Stimulated activated CD4-positive, alpha-beta T cell treated with anti-CD3 and anti-CD28 coated beads, Interleukin-1b, Interleukin-23, amount 100 ng/mL, for 24 hours (primary cell): ENCODE measurements around the gene SCG2.

ENCODE experiments used
- DNase-seq, 4 experiments: peaks; one replicate each; pipeline ENCODE4 v3.0.0-alpha.2; 2020; ENCODE audit warnings: low read depth in 4 of 4, low spot score in 1 of 4

SCG2 gene

GRCh38 chr2:223582001-223582400 lies 20.2 kb downstream of the SCG2 start:
- no peak for DNase-seq

GRCh38 chr2:223580951-223581350 lies 21.2 kb downstream of the SCG2 start:
- no peak for DNase-seq

GRCh38 chr2:223578846-223579245 lies 23.3 kb downstream of the SCG2 start:
- no peak for DNase-seq

- no peak for DNase-seq
Measured at GRCh38 chr2:223576873-223577272, 25.3 kb downstream of the SCG2 start.

GRCh38 chr2:223570784-223571183 lies 31.4 kb downstream of the SCG2 start:
- no peak for DNase-seq

- no peak for DNase-seq
Measured at GRCh38 chr2:223566396-223566795, 35.8 kb downstream of the SCG2 start.

GRCh38 chr2:223563462-223563861 lies 38.7 kb downstream of the SCG2 start:
- no peak for DNase-seq

GRCh38 chr2:223562078-223562477 lies 40.1 kb downstream of the SCG2 start:
- no peak for DNase-seq

GRCh38 chr2:223560749-223561435 lies 41.3 kb downstream of the SCG2 start:
- DNase-seq = no peak

GRCh38 chr2:223558970-223559369 lies 43.2 kb downstream of the SCG2 start:
- DNase-seq = no peak

GRCh38 chr2:223554923-223555322 lies 47.2 kb downstream of the SCG2 start:
- no peak for DNase-seq

GRCh38 chr2:223549215-223549614 lies 52.9 kb downstream of the SCG2 start:
- no peak for DNase-seq

- DNase-seq = no peak
Measured at GRCh38 chr2:223548194-223548593, 54.0 kb downstream of the SCG2 start.
